ENCODE measurements around the gene CPA5. TPM values are rescaled to one million over a fixed set of nuclear protein-coding genes. Genes with fewer than 3 reads are reported as not detected.

CPA5 gene
- total and polyA plus RNA-seq, 4 experiments from 2014 or later: 12.3 to 23.7 TPM; not detected in 2

- no peak for DNase-seq
- Histone ChIP-seq H3K36me3 (ENCODE audit: insufficient read depth, low read length) (no peaks in the 10 kb centered on the region), H3K4me1 (ENCODE audit: insufficient read depth, low read length) (no peaks in the 10 kb centered on the region), H3K4me3 (ENCODE audit: low read length in 2 of 2) (no peak overlapping the region), H3K27me3 (ENCODE audit: insufficient read depth, low read length) (no peaks in the 10 kb centered on the region), H3K27ac (ENCODE audit: low read depth, low read length) (no peak overlapping the region), H3K9me3 (ENCODE audit: control insufficient read depth in 1 of 2, low read length in 2 of 2) (no peaks in the 10 kb centered on the region)
- Mint-ChIP-seq H3K9me3 (peaks cover 0 to 2% (median 0%) of the 10 kb centered on the region in 8 donors), H3K4me1 (no peaks in the 10 kb centered on the region), H3K4me3 (no peak overlapping the region), H3K36me3 (no peaks in the 10 kb centered on the region), H3K27me3 (peaks cover 0 to 3% of the 10 kb centered on the region in 2 donors), H3K27ac (no peak overlapping the region)
- ChIA-PET CTCF (ENCODE audit: partially characterized antibody) (no interaction called here), POLR2A (ENCODE audit: partially characterized antibody) (no interaction called here)
- intact Hi-C loops (cut with micrococcal nuclease): no loop called here
These were observed 41.0 kb downstream of the CPA5 start for GRCh38 chr7:130385600-130386066.

GRCh38 chr7:130386876-130387275, 42.3 kb downstream of the CPA5 start:
- ChIA-PET CTCF (ENCODE audit: partially characterized antibody) (no interaction called here), POLR2A (ENCODE audit: partially characterized antibody) (no interaction called here)
- Mint-ChIP-seq H3K4me1 (no peaks in the 10 kb centered on the region), H3K27me3 (peaks cover 0 to 3% of the 10 kb centered on the region in 2 donors), H3K4me3 (no peak overlapping the region), H3K27ac (no peak overlapping the region), H3K9me3 (peaks cover 0 to 2% (median 0%) of the 10 kb centered on the region in 8 donors), H3K36me3 (no peaks in the 10 kb centered on the region)
- DNase-seq: no peak
- Histone ChIP-seq H3K27ac (ENCODE audit: low read depth, low read length) (no peak overlapping the region), H3K4me3 (ENCODE audit: low read length in 2 of 2) (no peak overlapping the region), H3K36me3 (ENCODE audit: insufficient read depth, low read length) (no peaks in the 10 kb centered on the region), H3K27me3 (ENCODE audit: insufficient read depth, low read length) (no peaks in the 10 kb centered on the region), H3K9me3 (ENCODE audit: control insufficient read depth in 1 of 2, low read length in 2 of 2) (no peaks in the 10 kb centered on the region), H3K4me1 (ENCODE audit: insufficient read depth, low read length) (no peaks in the 10 kb centered on the region)
- intact Hi-C loops (cut with micrococcal nuclease): no loop called here

- Mint-ChIP-seq H3K4me1 (no peaks in the 10 kb centered on the region), H3K36me3 (no peaks in the 10 kb centered on the region), H3K27ac (no peak overlapping the region), H3K4me3 (no peak overlapping the region), H3K27me3 (peaks cover 0 to 3% of the 10 kb centered on the region in 2 donors), H3K9me3 (peaks cover 0 to 2% (median 0%) of the 10 kb centered on the region in 8 donors)
- POLR2A ChIA-PET (ENCODE audit: partially characterized antibody): no interaction called here
- no peaks in the 10 kb centered on the region for H3K4me1 ChIP-seq (ENCODE audit: insufficient read depth, low read length)
- H3K9me3 ChIP-seq (ENCODE audit: control insufficient read depth in 1 of 2, low read length in 2 of 2): no peaks in the 10 kb centered on the region
- DNase-seq: no peak
- no peak overlapping the region for H3K27ac ChIP-seq (ENCODE audit: low read depth, low read length)
- CTCF ChIA-PET (ENCODE audit: partially characterized antibody): no interaction called here
- H3K36me3 ChIP-seq (ENCODE audit: insufficient read depth, low read length): no peaks in the 10 kb centered on the region
- no peak overlapping the region for H3K4me3 ChIP-seq (ENCODE audit: low read length in 2 of 2)
- no peaks in the 10 kb centered on the region for H3K27me3 ChIP-seq (ENCODE audit: insufficient read depth, low read length)
- intact Hi-C loops (cut with micrococcal nuclease): no loop called here
These were observed 42.7 kb downstream of the CPA5 start for GRCh38 chr7:130387306-130387627.

- no peaks in the 10 kb centered on the region for H3K4me1 Mint-ChIP-seq
- H3K36me3 Mint-ChIP-seq: no peaks in the 10 kb centered on the region
- no peaks in the 10 kb centered on the region for H3K4me1 ChIP-seq (ENCODE audit: insufficient read depth, low read length)
- no peak overlapping the region for H3K4me3 Mint-ChIP-seq
- H3K9me3 Mint-ChIP-seq: peaks cover 0 to 2% (median 0%) of the 10 kb centered on the region in 8 donors
- H3K4me3 ChIP-seq (ENCODE audit: low read length in 2 of 2): no peak overlapping the region
- H3K27ac Mint-ChIP-seq: no peak overlapping the region
- H3K9me3 ChIP-seq (ENCODE audit: control insufficient read depth in 1 of 2, low read length in 2 of 2): no peaks in the 10 kb centered on the region
- H3K27me3 ChIP-seq (ENCODE audit: insufficient read depth, low read length): no peaks in the 10 kb centered on the region
- POLR2A ChIA-PET (ENCODE audit: partially characterized antibody): no interaction called here
- intact Hi-C loops (cut with micrococcal nuclease): no loop called here
- H3K27ac ChIP-seq (ENCODE audit: low read depth, low read length): no peak overlapping the region
- DNase-seq: no peak
- H3K27me3 Mint-ChIP-seq: peaks cover 0 to 3% of the 10 kb centered on the region in 2 donors
- H3K36me3 ChIP-seq (ENCODE audit: insufficient read depth, low read length): no peaks in the 10 kb centered on the region
- CTCF ChIA-PET (ENCODE audit: partially characterized antibody): no interaction called here
These were observed 43.2 kb downstream of the CPA5 start for GRCh38 chr7:130387628-130388403.

- CTCF ChIA-PET (ENCODE audit: partially characterized antibody): no interaction called here
- H3K4me1 ChIP-seq (ENCODE audit: insufficient read depth, low read length): no peaks in the 10 kb centered on the region
- no peaks in the 10 kb centered on the region for H3K27me3 ChIP-seq (ENCODE audit: insufficient read depth, low read length)
- no peak overlapping the region for H3K27ac ChIP-seq (ENCODE audit: low read depth, low read length)
- H3K4me3 ChIP-seq (ENCODE audit: low read length in 2 of 2): no peak overlapping the region
- intact Hi-C loops (cut with micrococcal nuclease): no loop called here
- Mint-ChIP-seq H3K4me3 (no peak overlapping the region), H3K27ac (no peak overlapping the region), H3K4me1 (peaks cover 0 to 5% (median 1%) of the 10 kb centered on the region in 4 donors), H3K9me3 (peaks cover 0 to 2% (median 0%) of the 10 kb centered on the region in 8 donors), H3K27me3 (peaks cover 0 to 3% of the 10 kb centered on the region in 2 donors), H3K36me3 (no peaks in the 10 kb centered on the region)
- H3K36me3 ChIP-seq (ENCODE audit: insufficient read depth, low read length): no peaks in the 10 kb centered on the region
- DNase-seq: no peak
- POLR2A ChIA-PET (ENCODE audit: partially characterized antibody): no interaction called here
- H3K9me3 ChIP-seq (ENCODE audit: control insufficient read depth in 1 of 2, low read length in 2 of 2): no peaks in the 10 kb centered on the region
These were observed 44.1 kb downstream of the CPA5 start for GRCh38 chr7:130388671-130389070.

GRCh38 chr7:130390486-130390885, 45.9 kb downstream of the CPA5 start:
- Mint-ChIP-seq H3K9me3 (peaks cover 0 to 2% (median 0%) of the 10 kb centered on the region in 8 donors), H3K27me3 (peaks cover 0 to 3% of the 10 kb centered on the region in 2 donors), H3K36me3 (no peaks in the 10 kb centered on the region), H3K4me1 (peaks cover 11 to 18% (median 13%) of the 10 kb centered on the region in 4 donors), H3K4me3 (no peak overlapping the region), H3K27ac (no peak overlapping the region)
- Histone ChIP-seq H3K4me3 (ENCODE audit: low read length in 2 of 2) (no peak overlapping the region), H3K27ac (ENCODE audit: low read depth, low read length) (no peak overlapping the region), H3K9me3 (ENCODE audit: control insufficient read depth in 1 of 2, low read length in 2 of 2) (no peaks in the 10 kb centered on the region), H3K4me1 (ENCODE audit: insufficient read depth, low read length) (peaks cover 13% of the 10 kb centered on the region), H3K36me3 (ENCODE audit: insufficient read depth, low read length) (no peaks in the 10 kb centered on the region), H3K27me3 (ENCODE audit: insufficient read depth, low read length) (no peaks in the 10 kb centered on the region)
- DNase-seq: no peak
- intact Hi-C loops (cut with micrococcal nuclease): no loop called here
- POLR2A ChIA-PET (ENCODE audit: partially characterized antibody): no interaction called here
- CTCF ChIA-PET (ENCODE audit: partially characterized antibody): no interaction called here

- Histone ChIP-seq H3K4me1 (ENCODE audit: insufficient read depth, low read length) (peaks cover 13% of the 10 kb centered on the region), H3K36me3 (ENCODE audit: insufficient read depth, low read length) (no peaks in the 10 kb centered on the region), H3K9me3 (ENCODE audit: control insufficient read depth in 1 of 2, low read length in 2 of 2) (no peaks in the 10 kb centered on the region), H3K4me3 (ENCODE audit: low read length in 2 of 2) (no peak overlapping the region), H3K27me3 (ENCODE audit: insufficient read depth, low read length) (no peaks in the 10 kb centered on the region), H3K27ac (ENCODE audit: low read depth, low read length) (no peak overlapping the region)
- no peak for DNase-seq
- no peak overlapping the region for H3K27ac Mint-ChIP-seq
- peaks cover 0 to 2% (median 0%) of the 10 kb centered on the region in 8 donors for H3K9me3 Mint-ChIP-seq
- ChIA-PET CTCF (ENCODE audit: partially characterized antibody) (no interaction called here), POLR2A (ENCODE audit: partially characterized antibody) (no interaction called here)
- H3K4me3 Mint-ChIP-seq: no peak overlapping the region
- H3K4me1 Mint-ChIP-seq: peaks cover 11 to 18% (median 13%) of the 10 kb centered on the region in 4 donors
- H3K27me3 Mint-ChIP-seq: no peaks in the 10 kb centered on the region
- H3K36me3 Mint-ChIP-seq: peaks cover 0 to 5% of the 10 kb centered on the region in 2 donors
- intact Hi-C loops (cut with micrococcal nuclease): no loop called here
These were observed 48.5 kb downstream of the CPA5 start for GRCh38 chr7:130393101-130393561.

All from CD4-positive, alpha-beta memory T cell (primary cell).